Mammary epithelial cell (primary cell): ENCODE data around the gene GRAMD2A.

Experiments used
- EZH2 ChIP-seq: IDR thresholded peaks from 2 replicates; pipeline ENCODE4 v1.6.1; 2012; ENCODE audit warnings: low read length, inconsistent platforms, borderline replicate concordance
- TF ChIP-seq, protein P1 (sequence below), 2 donors: IDR thresholded peaks in 1 of 2; conservative IDR thresholded peaks in 1 of 2; 2 replicates each; pipeline ENCODE4 v1.5.1; 2011 to 2012; ENCODE audit warnings: inconsistent platforms in 2 of 2, low read length in 2 of 2, mild to moderate bottlenecking in 2 of 2, control low read depth in 1 of 2, low read depth in 1 of 2; ENCODE audit not compliant: insufficient read depth in 1 of 2; ENCODE audit errors: extremely low read depth in 1 of 2

DNA sequence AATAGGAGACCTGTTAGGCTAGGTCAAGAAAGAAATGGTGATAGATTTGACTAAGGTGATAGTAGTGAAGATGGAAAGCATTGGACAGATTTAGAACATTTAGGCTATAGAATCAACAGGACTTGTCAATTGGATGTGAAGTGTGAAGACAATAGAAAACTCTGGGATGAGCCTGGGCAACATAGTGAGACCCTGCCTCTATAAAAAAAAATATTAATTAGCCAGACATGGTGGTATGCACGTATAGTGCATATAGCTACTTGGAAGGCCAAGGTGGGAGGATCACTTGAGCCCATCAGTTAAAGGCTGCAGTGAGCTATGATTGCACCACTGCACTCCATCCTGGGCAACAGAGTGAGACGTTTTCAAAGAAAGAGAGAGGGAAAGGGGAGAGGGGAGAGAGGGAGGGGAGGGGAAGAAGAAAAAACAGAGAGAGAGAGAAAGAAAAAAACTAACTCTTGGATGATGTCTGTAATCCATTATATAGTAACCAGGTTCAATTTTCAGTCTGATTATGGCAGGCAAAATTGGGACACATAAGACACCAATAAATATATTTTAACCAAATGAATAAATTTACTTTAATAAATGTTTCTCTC, 69.8 kb downstream of the GRAMD2A start:
- TF ChIP-seq, protein P1, sequence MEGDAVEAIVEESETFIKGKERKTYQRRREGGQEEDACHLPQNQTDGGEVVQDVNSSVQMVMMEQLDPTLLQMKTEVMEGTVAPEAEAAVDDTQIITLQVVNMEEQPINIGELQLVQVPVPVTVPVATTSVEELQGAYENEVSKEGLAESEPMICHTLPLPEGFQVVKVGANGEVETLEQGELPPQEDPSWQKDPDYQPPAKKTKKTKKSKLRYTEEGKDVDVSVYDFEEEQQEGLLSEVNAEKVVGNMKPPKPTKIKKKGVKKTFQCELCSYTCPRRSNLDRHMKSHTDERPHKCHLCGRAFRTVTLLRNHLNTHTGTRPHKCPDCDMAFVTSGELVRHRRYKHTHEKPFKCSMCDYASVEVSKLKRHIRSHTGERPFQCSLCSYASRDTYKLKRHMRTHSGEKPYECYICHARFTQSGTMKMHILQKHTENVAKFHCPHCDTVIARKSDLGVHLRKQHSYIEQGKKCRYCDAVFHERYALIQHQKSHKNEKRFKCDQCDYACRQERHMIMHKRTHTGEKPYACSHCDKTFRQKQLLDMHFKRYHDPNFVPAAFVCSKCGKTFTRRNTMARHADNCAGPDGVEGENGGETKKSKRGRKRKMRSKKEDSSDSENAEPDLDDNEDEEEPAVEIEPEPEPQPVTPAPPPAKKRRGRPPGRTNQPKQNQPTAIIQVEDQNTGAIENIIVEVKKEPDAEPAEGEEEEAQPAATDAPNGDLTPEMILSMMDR (conservative IDR thresholded peaks at IDR 0.05 in 1 of 2, IDR thresholded peaks at IDR 0.05 in 1 of 2; ENCODE audit: extremely low read depth in 1 of 2, insufficient read depth in 1 of 2, low read depth in 1 of 2, low read length in 2 of 2) = no peak
- no peak for TF ChIP-seq EZH2
